Gastrocnemius medialis (tissue), 4 donors: ENCODE results near the gene DPYD. TPM values are rescaled to one million over a fixed set of nuclear protein-coding genes. Genes with fewer than 3 reads are reported as not detected.

Experiments used
- ATAC-seq, 2 donors: fragments of 150-250 bp; one replicate each; pipeline ENCODE4 v1.9.1; 2016
- DNase-seq, 2 donors: peaks; one replicate each; pipeline ENCODE4 v3.0.0-alpha.2; 2019
- H3K27ac ChIP-seq, 4 donors: fragments of 200-600 bp; sonication (generic); 1 replicate in 1 of 4; 2 replicates in 3 of 4; pipeline ENCODE4 v1.5.1; 2016 to 2018; ENCODE audit warnings: mild to moderate bottlenecking in 2 of 4, moderate library complexity in 1 of 4
- H3K27me3 ChIP-seq, 3 donors: fragments of 200-600 bp; sonication (generic) in 2 of 3; 1 replicate in 1 of 3; 2 replicates in 2 of 3; pipeline versions ENCODE4 v1.5.1 to v1.6.0; 2016 to 2019; ENCODE audit warnings: mild to moderate bottlenecking in 1 of 3, moderate library complexity in 1 of 3
- H3K36me3 ChIP-seq, 2 donors: fragments of 200-600 bp; sonication (generic) in 1 of 2; one replicate each; pipeline ENCODE4 v1.5.1; 2017 to 2018
- H3K4me1 ChIP-seq, 2 donors: fragments of 200-600 bp; sonication (generic) in 1 of 2; one replicate each; pipeline ENCODE4 v1.5.1; 2016 to 2017; ENCODE audit warnings: mild to moderate bottlenecking in 2 of 2
- H3K4me3 ChIP-seq, 4 donors: fragments of 200-600 bp; sonication (generic) in 3 of 4; 1 replicate in 1 of 4; 2 replicates in 3 of 4; pipeline ENCODE4 v1.5.1; 2016 to 2019; ENCODE audit warnings: mild to moderate bottlenecking in 2 of 4
- H3K9me3 ChIP-seq, 3 donors: fragments of 200-600 bp; sonication (generic) in 2 of 3; 1 replicate in 1 of 3; 2 replicates in 2 of 3; pipeline ENCODE4 v1.5.1; 2016 to 2019
- CTCF ChIP-seq, 5 experiments: fragments of 450-650 bp in 3 of 5; fragments of 200-600 bp in 2 of 5; sonication (generic) in 2 of 5; IDR thresholded peaks in 4 of 5; conservative IDR thresholded peaks in 1 of 5; 1 replicate in 4 of 5; 2 replicates in 1 of 5; pipeline ENCODE4 v1.5.1; 2016 to 2019; ENCODE audit warnings: antibody characterized with exemption in 5 of 5, mild to moderate bottlenecking in 3 of 5, moderate library complexity in 3 of 5
- POLR2A ChIP-seq, 2 donors: fragments of 450-650 bp; IDR thresholded peaks; one replicate each; pipeline ENCODE4 v1.6.1; 2017; ENCODE audit warnings: antibody characterized with exemption in 2 of 2, mild to moderate bottlenecking in 2 of 2, moderate library complexity in 2 of 2
- in situ Hi-C, 4 donors: fragments of 200-750 bp; cut with MboI; loops; one replicate each; pipeline versions ENCODE4 v1.15.0 to v1.8.0; 2017; ENCODE audit warnings: low sequenced_read_pairs in 4 of 4
- intact Hi-C: fragments of 100-400 bp; cut with DNase I; formaldehyde crosslinking; loops from one replicate; pipeline ENCODE4 v1.15.1; 2023; ENCODE audit warnings: low total_unique reads
- total RNA-seq, 4 donors: library from RNA; depleted of rRNA; stranded (reverse); fragments of >200 nt; gene quantifications; one replicate each; pipeline versions ENCODE4 v1.1.0 to v1.2.3, GENCODE V29; 2016

DPYD gene
- total RNA-seq, 4 donors from 2014 or later, result 4.6 to 13.9 (median 9.1) TPM

DNA sequence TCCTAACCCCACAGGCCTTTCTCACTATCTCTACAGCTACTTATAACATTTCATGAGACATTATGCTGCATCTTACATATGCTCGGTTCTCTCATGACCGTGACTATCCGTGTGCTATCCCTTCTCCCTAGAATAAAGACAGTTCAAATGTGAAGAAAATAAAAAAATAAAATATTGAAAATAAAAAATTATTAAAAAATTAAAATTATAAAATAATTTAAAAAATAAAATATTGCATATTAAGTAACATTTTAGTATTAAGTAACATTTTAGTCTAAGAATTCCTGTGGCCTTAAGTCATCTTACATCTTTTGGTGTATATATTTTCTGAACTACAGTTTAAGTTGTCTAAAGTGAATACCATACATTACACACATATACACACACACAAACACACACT is 415.5 kb downstream of the DPYD start:
- Histone ChIP-seq H3K36me3 (no peaks in the 10 kb centered on the region), H3K4me3 (no peak overlapping the region), H3K27me3 (no peaks in the 10 kb centered on the region), H3K9me3 (no peaks in the 10 kb centered on the region), H3K4me1 (peaks cover 0 to 8% of the 10 kb centered on the region in 2 donors), H3K27ac (no peak overlapping the region)
- ATAC-seq (no peak), DNase-seq (no peak)
- no peak for TF ChIP-seq POLR2A (IDR thresholded peaks at IDR 0.05)
- TF ChIP-seq CTCF (IDR thresholded peaks at IDR 0.05 in 4 of 5, conservative IDR thresholded peaks at IDR 0.05 in 1 of 5), result no peak
- intact Hi-C loops (no loop called here), in situ Hi-C loops (no loop called here)

DNA sequence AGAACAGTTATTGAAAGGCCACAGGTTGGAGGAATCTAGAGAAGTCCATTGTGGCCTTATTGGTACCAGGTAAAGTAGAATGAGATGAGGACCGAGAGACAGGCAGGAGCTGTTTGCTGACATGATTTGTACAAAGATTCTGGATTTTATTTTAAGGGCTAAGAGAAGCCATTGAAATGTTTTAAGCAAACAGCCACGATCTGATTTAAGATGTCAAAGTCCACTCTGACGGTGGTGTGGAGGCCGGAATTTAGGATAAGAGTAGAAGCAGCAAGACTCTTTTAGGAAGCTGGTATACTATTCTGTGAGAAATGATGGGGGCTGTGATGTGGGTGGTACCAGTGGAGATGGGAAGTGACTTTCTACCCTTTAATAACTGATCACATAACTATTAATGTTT is 418.5 kb downstream of the DPYD start:
- Histone ChIP-seq H3K4me1 (no peaks in the 10 kb centered on the region), H3K27ac (no peak overlapping the region), H3K4me3 (no peak overlapping the region), H3K9me3 (no peaks in the 10 kb centered on the region), H3K36me3 (no peaks in the 10 kb centered on the region), H3K27me3 (no peaks in the 10 kb centered on the region)
- ATAC-seq (no peak), DNase-seq (no peak)
- intact Hi-C loops, result no loop called here
- in situ Hi-C loops, result no loop called here
- TF ChIP-seq CTCF (IDR thresholded peaks at IDR 0.05 in 4 of 5, conservative IDR thresholded peaks at IDR 0.05 in 1 of 5) (no peak), POLR2A (IDR thresholded peaks at IDR 0.05) (no peak)

GRCh38 chr1:97501628-97502027 is 419.2 kb downstream of the DPYD start:
- TF ChIP-seq POLR2A (IDR thresholded peaks at IDR 0.05) (no peak), CTCF (IDR thresholded peaks at IDR 0.05 in 4 of 5, conservative IDR thresholded peaks at IDR 0.05 in 1 of 5) (no peak)
- H3K4me3 ChIP-seq, result no peak overlapping the region
- no peaks in the 10 kb centered on the region for H3K36me3 ChIP-seq
- ATAC-seq (no peak), DNase-seq (no peak)
- no peaks in the 10 kb centered on the region for H3K4me1 ChIP-seq
- H3K27me3 ChIP-seq, result no peaks in the 10 kb centered on the region
- in situ Hi-C loops (no loop called here), intact Hi-C loops (no loop called here)
- no peaks in the 10 kb centered on the region for H3K9me3 ChIP-seq
- H3K27ac ChIP-seq, result no peak overlapping the region

GRCh38 chr1:97500760-97501159 is 420.1 kb downstream of the DPYD start:
- no peaks in the 10 kb centered on the region for H3K36me3 ChIP-seq
- H3K27me3 ChIP-seq, result no peaks in the 10 kb centered on the region
- DNase-seq (no peak), ATAC-seq (no peak)
- H3K9me3 ChIP-seq, result no peaks in the 10 kb centered on the region
- TF ChIP-seq CTCF (IDR thresholded peaks at IDR 0.05 in 4 of 5, conservative IDR thresholded peaks at IDR 0.05 in 1 of 5) (no peak), POLR2A (IDR thresholded peaks at IDR 0.05) (no peak)
- intact Hi-C loops, result no loop called here
- no peak overlapping the region for H3K4me3 ChIP-seq
- H3K27ac ChIP-seq, result no peak overlapping the region
- in situ Hi-C loops, result no loop called here
- no peaks in the 10 kb centered on the region for H3K4me1 ChIP-seq

- Histone ChIP-seq H3K27me3 (no peaks in the 10 kb centered on the region), H3K4me1 (no peaks in the 10 kb centered on the region), H3K27ac (no peak overlapping the region), H3K9me3 (no peaks in the 10 kb centered on the region), H3K4me3 (no peak overlapping the region), H3K36me3 (no peaks in the 10 kb centered on the region)
- no peak for ATAC-seq
- intact Hi-C loops (no loop called here), in situ Hi-C loops (no loop called here)
- DNase-seq, result no peak
- TF ChIP-seq POLR2A (IDR thresholded peaks at IDR 0.05) (no peak), CTCF (IDR thresholded peaks at IDR 0.05 in 4 of 5, conservative IDR thresholded peaks at IDR 0.05 in 1 of 5) (no peak)
Measured at GRCh38 chr1:97499667-97500066, 421.2 kb downstream of the DPYD start.
